ENCODE results near the gene CST1. TPM values are rescaled to one million over a fixed set of nuclear protein-coding genes. Genes with fewer than 3 reads are reported as not detected.

CST1 gene
- 6.2 TPM in 1 of 2 replicates, not detected in the other for total RNA-seq

DNA sequence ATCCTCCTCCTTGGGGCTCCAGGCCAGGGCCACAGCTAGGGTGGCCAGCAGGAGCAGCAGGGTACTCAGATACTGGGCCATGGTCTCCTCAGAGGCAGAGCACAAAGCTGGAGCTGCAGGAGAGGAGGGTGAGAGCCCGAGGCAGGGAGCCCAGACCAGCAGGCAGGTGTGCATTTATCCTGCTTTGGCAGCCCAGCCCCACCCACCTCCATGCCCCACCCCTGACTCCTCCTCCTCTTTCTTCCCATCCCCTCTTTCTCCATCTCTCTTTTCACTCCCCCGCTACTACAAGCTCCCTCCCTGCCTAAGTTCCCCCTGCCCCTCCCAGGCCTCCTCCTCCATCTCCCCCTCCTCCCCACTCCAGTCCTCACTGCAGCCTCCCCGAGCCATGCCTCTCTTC, at the start of gene CST1:
Gene CST1 (minus strand): TSS at position 150 of the 400 bp plus-strand sequence. CDS start 69 bp downstream, at position 81.

Other genes starting within 250 kb of the CST1 start
- not detected in 2 replicates for gene CST9L, start 182.5 kb downstream of the CST1 start, total RNA-seq
- gene CST9, start 145.0 kb downstream of the CST1 start, total RNA-seq: not detected in 2 replicates
- 81.8 and 138 TPM in 2 replicates for gene CST3, start 113.0 kb downstream of the CST1 start, total RNA-seq
- not detected in 2 replicates for gene CST4, start 61.9 kb downstream of the CST1 start, total RNA-seq
- not detected in 2 replicates for gene CST2, start 75.8 kb upstream of the CST1 start, total RNA-seq
- not detected in 2 replicates for gene CST5, start 128.8 kb upstream of the CST1 start, total RNA-seq
- not detected in 2 replicates for gene GGTLC1, start 237.8 kb upstream of the CST1 start, total RNA-seq

All from epithelial cell of umbilical artery (primary cell).